Stimulated activated naive B cell treated with anti-CD40 and anti-IgM and Interleukin-4, amounts not matched to agents 10 μg/mL and 1 μg/mL and 100 μg/mL, for 72 hours (primary cell): ENCODE measurements around the gene IL17REL.

Source experiments
- ATAC-seq, 2 donors: fragments of 150-1000 bp; cut with Tn5 transposase; replicated peaks; 2 replicates each; pipeline ENCODE4 v1.10.0; 2021; ENCODE audit warnings: moderate library complexity in 1 of 2
- DNase-seq: peaks from one replicate; pipeline ENCODE4 v3.0.0; 2021
- H3K27ac Mint-ChIP-seq: one replicate; pipeline ENCODE4 v1.8.0; 2022; ENCODE audit warnings: mild to moderate bottlenecking, mixed read lengths
- H3K27me3 Mint-ChIP-seq, 2 donors: one replicate each; pipeline ENCODE4 v1.8.0; 2022; ENCODE audit warnings: mixed read lengths in 2 of 2
- H3K36me3 Mint-ChIP-seq, 2 donors: one replicate each; pipeline ENCODE4 v1.8.0; 2022; ENCODE audit warnings: mixed read lengths in 2 of 2, mild to moderate bottlenecking in 1 of 2
- H3K4me1 Mint-ChIP-seq, 2 donors: one replicate each; pipeline ENCODE4 v1.8.0; 2022; ENCODE audit warnings: mixed read lengths in 2 of 2, mild to moderate bottlenecking in 1 of 2
- H3K4me3 Mint-ChIP-seq, 2 donors: one replicate each; pipeline ENCODE4 v1.8.0; 2022; ENCODE audit warnings: mild to moderate bottlenecking in 2 of 2, mixed read lengths in 2 of 2, moderate library complexity in 1 of 2
- H3K9me3 Mint-ChIP-seq, 2 donors: one replicate each; pipeline ENCODE4 v1.8.0; 2022; ENCODE audit warnings: mixed read lengths in 2 of 2, mild to moderate bottlenecking in 1 of 2

The IL17REL gene

GRCh38 chr22:50035976-50036724, 23.6 kb upstream of the IL17REL start:
- DNase-seq (no peak), ATAC-seq (no peak)
- Mint-ChIP-seq H3K36me3 (no peaks in the 10 kb centered on the region), H3K9me3 (peaks cover 7 to 10% of the 10 kb centered on the region in 2 donors), H3K27ac (no peak overlapping the region), H3K27me3 (peaks cover 30 to 37% of the 10 kb centered on the region in 2 donors), H3K4me3 (no peak overlapping the region), H3K4me1 (peaks cover 5 to 12% of the 10 kb centered on the region in 2 donors)

- peak; percentile 16 to 25 for ATAC-seq
- no peaks in the 10 kb centered on the region for H3K36me3 Mint-ChIP-seq
- H3K4me1 Mint-ChIP-seq: peaks cover 5 to 12% of the 10 kb centered on the region in 2 donors
- peaks cover 7 to 10% of the 10 kb centered on the region in 2 donors for H3K9me3 Mint-ChIP-seq
- H3K4me3 Mint-ChIP-seq: no peak overlapping the region
- DNase-seq: no peak
- H3K27ac Mint-ChIP-seq: no peak overlapping the region
- peaks cover 31 to 35% of the 10 kb centered on the region in 2 donors for H3K27me3 Mint-ChIP-seq
Measured at GRCh38 chr22:50035131-50035881, 22.7 kb upstream of the IL17REL start.

DNA sequence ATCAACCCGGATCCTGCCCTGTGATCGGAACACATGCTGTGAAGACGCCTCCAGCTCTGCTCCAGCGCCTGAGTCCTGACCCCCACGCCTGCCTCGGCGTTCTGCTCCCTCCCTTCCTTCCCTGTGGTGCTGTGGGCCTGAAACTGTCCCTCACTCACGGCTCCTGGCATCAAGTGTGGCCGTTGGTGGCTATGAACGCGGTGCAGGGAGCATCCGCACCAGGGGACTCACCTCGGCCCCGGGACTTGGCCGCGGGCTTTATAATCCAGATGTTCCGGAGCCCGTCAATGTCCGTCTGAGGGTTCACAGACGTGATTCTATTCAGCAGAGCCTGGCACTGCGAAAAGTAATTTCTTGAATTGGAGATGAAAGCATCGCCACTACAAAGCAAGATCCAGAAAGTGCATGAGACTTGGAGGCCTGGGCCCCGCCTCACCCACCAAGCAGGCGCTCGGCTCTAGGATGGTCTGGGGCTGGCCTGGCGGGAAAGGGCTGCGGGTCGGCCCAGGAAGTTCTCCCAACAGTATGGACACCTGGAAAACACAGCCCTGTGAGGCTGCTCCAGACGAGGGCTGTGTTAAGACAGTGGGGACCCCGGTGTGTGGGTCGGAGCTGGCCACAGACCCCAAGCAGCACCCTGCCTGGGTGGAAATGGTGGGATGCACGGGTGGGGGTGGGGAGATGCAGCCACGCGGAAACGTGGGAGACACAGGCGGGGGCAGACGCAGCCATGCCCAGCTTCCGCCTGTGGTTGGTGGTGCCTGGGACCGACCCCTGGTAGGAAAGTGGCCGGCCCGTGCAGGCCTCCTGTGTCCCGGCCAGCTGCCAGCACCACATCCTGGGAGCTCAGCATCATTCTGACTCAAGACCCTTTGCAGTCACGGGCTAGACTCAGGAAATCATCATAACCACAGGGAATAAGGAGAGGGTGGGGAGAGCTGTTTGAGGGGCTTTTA, 21.8 kb upstream of the IL17REL start:
- Mint-ChIP-seq H3K27me3 (peaks cover 31 to 35% of the 10 kb centered on the region in 2 donors), H3K27ac (no peak overlapping the region), H3K36me3 (no peaks in the 10 kb centered on the region), H3K9me3 (peaks cover 5 to 10% of the 10 kb centered on the region in 2 donors), H3K4me1 (peaks cover 5 to 17% of the 10 kb centered on the region in 2 donors), H3K4me3 (peak overlapping the region in 1 of 2 donors; percentile 18)
- DNase-seq: no peak
- peak; percentile 24 to 29 for ATAC-seq

DNA sequence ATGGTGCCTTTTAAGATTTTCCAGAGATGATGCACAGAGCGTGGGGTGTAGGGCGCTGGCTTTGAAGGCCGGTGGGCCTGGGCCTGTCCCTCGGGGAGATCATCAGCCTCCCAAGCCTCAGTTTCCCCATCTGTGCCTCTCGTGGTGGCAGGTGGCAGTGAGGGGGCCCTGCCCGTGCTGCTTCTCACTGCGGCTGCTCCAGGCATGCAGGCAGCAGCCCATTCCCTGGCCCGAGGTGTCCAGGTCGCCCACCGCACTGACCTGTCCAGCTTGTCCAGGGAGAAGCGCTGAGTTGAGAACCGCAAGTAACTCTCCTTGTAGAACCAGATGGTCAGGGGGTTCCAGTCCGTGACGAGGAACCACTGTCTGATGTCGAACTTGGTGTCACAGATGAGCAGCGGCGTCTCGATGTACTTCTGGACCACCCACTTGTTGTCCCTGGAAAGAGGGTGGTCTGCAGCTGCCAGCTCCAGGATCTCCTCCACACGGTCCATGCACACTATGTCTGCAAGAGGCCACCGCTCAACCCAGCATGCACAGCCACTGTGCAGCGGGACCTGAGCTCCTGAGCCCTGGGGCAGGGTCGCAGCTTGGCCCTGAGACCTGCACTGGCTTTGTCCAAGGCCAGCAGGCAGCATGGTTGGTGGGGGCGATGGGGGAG, 20.5 kb upstream of the IL17REL start:
- H3K9me3 Mint-ChIP-seq: peaks cover 0 to under 1% of the 10 kb centered on the region in 2 donors
- ATAC-seq (no peak), DNase-seq (no peak)
- H3K36me3 Mint-ChIP-seq: no peaks in the 10 kb centered on the region
- no peak overlapping the region for H3K27ac Mint-ChIP-seq
- H3K4me1 Mint-ChIP-seq: peaks cover 5 to 22% of the 10 kb centered on the region in 2 donors
- no peak overlapping the region for H3K4me3 Mint-ChIP-seq
- H3K27me3 Mint-ChIP-seq: peaks cover 31 to 35% of the 10 kb centered on the region in 2 donors

DNA sequence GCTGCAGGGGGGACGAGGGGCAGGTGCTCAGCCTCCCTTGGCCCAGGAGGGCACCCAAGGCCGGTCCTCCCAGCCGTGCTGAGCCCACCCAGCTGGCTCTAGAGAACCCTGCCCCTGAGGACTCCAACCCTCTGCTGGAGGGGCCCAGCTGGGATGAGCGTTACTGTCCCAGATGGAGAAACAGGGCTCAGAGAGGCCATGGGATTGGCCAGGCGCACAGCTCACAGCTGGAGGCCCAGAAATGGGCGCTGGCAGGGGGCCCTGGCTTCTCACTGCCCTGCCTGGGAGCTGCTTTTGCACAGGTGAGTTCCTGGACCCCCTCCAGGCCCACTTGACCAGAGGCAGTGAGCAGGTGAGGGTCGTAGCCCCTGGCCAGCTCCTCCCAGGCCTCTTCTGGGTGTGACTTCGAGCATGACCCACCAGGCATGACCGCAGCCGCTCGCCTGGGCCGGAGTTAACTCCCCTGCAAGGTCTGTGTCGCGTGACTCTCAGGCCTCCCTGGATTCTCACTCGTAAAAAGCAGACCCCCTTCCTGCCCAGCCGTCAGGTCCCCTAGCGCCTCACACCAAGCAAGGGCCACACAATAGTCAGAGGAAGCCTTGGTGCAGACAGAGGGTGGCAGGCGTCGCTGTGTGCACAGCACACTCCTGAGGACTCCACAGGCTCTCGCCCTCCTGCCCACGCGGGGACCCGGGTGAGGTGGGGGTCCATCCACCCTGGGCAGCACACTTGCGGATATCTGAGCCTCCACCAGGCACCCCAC, 19.7 kb upstream of the IL17REL start:
- Mint-ChIP-seq H3K27me3 (peaks cover 31 to 35% of the 10 kb centered on the region in 2 donors), H3K4me1 (peaks cover 8 to 26% of the 10 kb centered on the region in 2 donors), H3K36me3 (no peaks in the 10 kb centered on the region), H3K27ac (no peak overlapping the region), H3K9me3 (no peaks in the 10 kb centered on the region), H3K4me3 (no peak overlapping the region)
- DNase-seq: no peak
- ATAC-seq: no peak

DNA sequence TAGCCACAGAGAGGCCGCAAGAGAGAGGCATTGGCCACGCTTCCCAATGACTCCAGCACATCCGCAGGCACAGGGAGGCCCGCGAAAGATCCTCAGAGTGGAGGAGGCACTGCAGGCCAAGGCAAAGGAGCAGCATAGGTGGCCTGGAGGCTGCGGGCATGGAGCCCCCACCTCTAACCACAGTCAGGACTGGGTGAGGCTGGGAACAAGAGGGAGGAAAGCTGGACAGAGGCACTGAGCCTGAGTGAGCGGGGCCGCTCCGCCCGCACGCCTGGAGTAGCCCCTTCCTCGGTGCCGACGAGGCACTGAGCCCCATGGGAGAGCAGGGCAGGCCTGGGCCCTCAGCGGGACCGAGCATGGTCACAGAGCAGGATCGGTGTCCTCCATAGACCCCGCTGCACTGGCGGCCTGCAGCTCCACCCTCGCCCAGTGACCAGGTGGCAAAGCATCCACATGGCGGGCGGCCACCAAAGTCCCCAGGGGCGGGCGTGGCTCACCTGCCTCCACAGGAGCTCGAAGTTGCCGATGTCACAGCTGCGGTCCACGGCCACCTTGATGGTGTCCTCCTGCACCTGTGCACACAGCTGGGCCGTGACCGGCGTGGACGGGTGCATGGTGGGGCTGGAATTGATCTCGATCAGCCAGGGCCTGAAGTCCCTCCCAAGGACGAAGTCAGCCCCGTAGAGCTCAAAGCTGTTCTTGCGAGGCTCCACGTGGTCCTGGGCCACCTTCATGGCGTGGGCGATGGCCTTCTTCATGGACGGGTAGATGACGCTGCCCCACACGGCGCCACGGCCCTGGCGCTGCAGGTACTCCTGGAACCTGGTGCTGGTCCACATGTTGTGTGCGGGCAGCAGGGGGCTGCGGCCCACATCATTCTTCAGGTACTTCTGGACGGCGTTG, 18.9 kb upstream of the IL17REL start:
- no peaks in the 10 kb centered on the region for H3K9me3 Mint-ChIP-seq
- H3K4me3 Mint-ChIP-seq: no peak overlapping the region
- peaks cover 28 to 35% of the 10 kb centered on the region in 2 donors for H3K27me3 Mint-ChIP-seq
- no peak overlapping the region for H3K27ac Mint-ChIP-seq
- H3K4me1 Mint-ChIP-seq: peaks cover 8 to 26% of the 10 kb centered on the region in 2 donors
- H3K36me3 Mint-ChIP-seq: no peaks in the 10 kb centered on the region
- ATAC-seq: no peak
- no peak for DNase-seq

GRCh38 chr22:50030297-50031188, 18.0 kb upstream of the IL17REL start:
- peak; percentile 77 for DNase-seq
- no peaks in the 10 kb centered on the region for H3K36me3 Mint-ChIP-seq
- peak; percentile 94 for ATAC-seq
- H3K4me3 Mint-ChIP-seq: no peak overlapping the region
- peaks cover 8 to 26% of the 10 kb centered on the region in 2 donors for H3K4me1 Mint-ChIP-seq
- no peaks in the 10 kb centered on the region for H3K9me3 Mint-ChIP-seq
- peaks cover 27 to 35% of the 10 kb centered on the region in 2 donors for H3K27me3 Mint-ChIP-seq
- H3K27ac Mint-ChIP-seq: no peak overlapping the region

GRCh38 chr22:50027639-50028537, 15.3 kb upstream of the IL17REL start:
- DNase-seq (no peak), ATAC-seq (no peak)
- no peak overlapping the region for H3K4me3 Mint-ChIP-seq
- no peaks in the 10 kb centered on the region for H3K9me3 Mint-ChIP-seq
- no peaks in the 10 kb centered on the region for H3K36me3 Mint-ChIP-seq
- peaks cover 2 to 15% of the 10 kb centered on the region in 2 donors for H3K4me1 Mint-ChIP-seq
- H3K27ac Mint-ChIP-seq: peak overlapping the region; percentile 65
- peaks cover 8 to 17% of the 10 kb centered on the region in 2 donors for H3K27me3 Mint-ChIP-seq

DNA sequence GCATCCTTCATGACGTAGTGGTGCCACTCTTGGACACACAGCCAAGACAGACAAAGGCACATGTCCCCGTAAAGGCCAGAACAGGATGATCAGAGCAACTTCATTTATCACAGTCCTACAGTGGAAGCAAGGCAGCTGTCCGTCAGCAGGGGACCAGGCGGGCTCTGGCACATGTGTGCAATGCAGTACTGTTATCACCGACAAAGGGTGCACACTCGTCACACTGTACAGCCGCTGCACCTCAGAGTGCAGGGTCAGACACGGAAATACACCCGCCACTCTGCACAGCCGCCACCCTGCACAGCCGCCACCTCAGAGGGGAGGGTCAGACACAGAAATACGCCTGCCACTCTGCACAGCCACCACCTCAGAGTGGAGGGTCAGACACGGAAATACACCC, 13.4 kb upstream of the IL17REL start:
- Mint-ChIP-seq H3K27me3 (peaks cover 1 to 7% of the 10 kb centered on the region in 2 donors), H3K4me1 (peaks cover 2 to 15% of the 10 kb centered on the region in 2 donors), H3K27ac (no peak overlapping the region), H3K36me3 (no peaks in the 10 kb centered on the region), H3K9me3 (no peaks in the 10 kb centered on the region), H3K4me3 (no peak overlapping the region)
- DNase-seq (no peak), ATAC-seq (no peak)

DNA sequence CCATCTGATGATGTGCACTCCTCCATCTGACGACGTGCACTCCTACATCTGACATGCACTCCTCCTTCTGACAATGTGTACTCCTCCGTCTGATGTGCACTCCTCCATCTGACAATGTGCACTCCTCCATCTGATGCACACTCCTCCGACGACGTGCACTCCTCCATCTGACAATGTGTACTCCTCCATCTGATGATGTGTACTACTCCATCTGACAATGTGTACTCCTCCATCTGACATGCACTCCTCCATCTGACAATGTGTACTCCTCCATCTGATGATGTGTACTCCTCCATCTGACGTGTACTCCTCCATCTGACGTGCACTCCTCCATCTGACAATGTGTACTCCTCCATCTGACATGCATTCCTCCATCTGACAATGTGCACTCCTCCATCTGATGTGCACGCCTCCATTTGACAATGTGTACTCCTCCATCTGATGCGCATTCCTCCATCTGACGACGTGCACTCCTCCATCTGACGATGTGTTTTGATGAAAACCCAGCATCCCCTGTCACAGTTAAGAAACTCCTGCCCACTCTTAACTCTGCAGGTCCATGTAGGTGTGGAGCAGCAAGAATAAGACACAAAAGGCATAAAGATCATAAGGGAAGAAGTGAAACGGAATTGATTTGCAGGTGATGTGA, 9.7 kb upstream of the IL17REL start:
- no peaks in the 10 kb centered on the region for H3K36me3 Mint-ChIP-seq
- H3K4me1 Mint-ChIP-seq: peaks cover 11 to 20% of the 10 kb centered on the region in 2 donors
- H3K9me3 Mint-ChIP-seq: no peaks in the 10 kb centered on the region
- H3K27me3 Mint-ChIP-seq: peaks cover 5 to 7% of the 10 kb centered on the region in 2 donors
- DNase-seq (no peak), ATAC-seq (no peak)
- H3K4me3 Mint-ChIP-seq: no peak overlapping the region
- H3K27ac Mint-ChIP-seq: no peak overlapping the region
